GM23248 (cell line): Measurements from ENCODE around the gene MIOS. TPM values are rescaled to one million over a fixed set of nuclear protein-coding genes. Genes with fewer than 3 reads are reported as not detected.

Source experiments
- DNase-seq: peaks from one replicate; pipeline ENCODE4 v3.0.0-alpha.2; 2015
- H2AFZ ChIP-seq: fragments of 200-600 bp; sonication (generic); 2 replicates; pipeline ENCODE4 v1.6.1; 2016; ENCODE audit warnings: antibody characterized with exemption
- H3F3A ChIP-seq: fragments of 200-600 bp; sonication (generic); 2 replicates; pipeline ENCODE4 v1.6.1; 2016; ENCODE audit warnings: mild to moderate bottlenecking, antibody characterized with exemption, mixed run types; ENCODE audit not compliant: insufficient read depth
- H3K27ac ChIP-seq: fragments of 200-600 bp; sonication (generic); 2 replicates; pipeline ENCODE4 v1.5.1; 2016; ENCODE audit warnings: mild to moderate bottlenecking
- H3K27me3 ChIP-seq: fragments of 200-600 bp; sonication (generic); replicated peaks from 2 replicates; pipeline ENCODE4 v1.6.1; 2016; ENCODE audit warnings: mild to moderate bottlenecking; ENCODE audit not compliant: insufficient read depth
- H3K36me3 ChIP-seq: fragments of 200-600 bp; sonication (generic); 2 replicates; pipeline ENCODE4 v1.6.1; 2016; ENCODE audit warnings: low read depth, mild to moderate bottlenecking
- H3K4me1 ChIP-seq: fragments of 200-600 bp; sonication (generic); 2 replicates; pipeline ENCODE4 v1.6.1; 2016; ENCODE audit warnings: mild to moderate bottlenecking; ENCODE audit not compliant: insufficient read depth
- H3K4me2 ChIP-seq: fragments of 200-600 bp; sonication (generic); one replicate; pipeline ENCODE4 v1.6.1; 2016; ENCODE audit warnings: mild to moderate bottlenecking; ENCODE audit not compliant: unreplicated experiment
- H3K4me3 ChIP-seq: fragments of 200-600 bp; sonication (generic); 2 replicates; pipeline ENCODE4 v1.5.1; 2016; ENCODE audit warnings: mild to moderate bottlenecking
- H3K79me2 ChIP-seq: fragments of 200-600 bp; sonication (generic); 2 replicates; pipeline ENCODE4 v1.6.1; 2016; ENCODE audit warnings: mild to moderate bottlenecking; ENCODE audit not compliant: insufficient read depth
- H3K9ac ChIP-seq: fragments of 200-600 bp; sonication (generic); 2 replicates; pipeline ENCODE4 v1.6.1; 2016; ENCODE audit warnings: mild to moderate bottlenecking
- H3K9me2 ChIP-seq: fragments of 200-600 bp; sonication (generic); 2 replicates; pipeline ENCODE4 v1.6.1; 2016; ENCODE audit warnings: mixed run types, mild to moderate bottlenecking, moderate library complexity; ENCODE audit not compliant: insufficient read depth
- H3K9me3 ChIP-seq: fragments of 200-600 bp; sonication (generic); one replicate; pipeline ENCODE4 v1.6.1; 2017; ENCODE audit warnings: low read depth
- H4K20me1 ChIP-seq: fragments of 200-600 bp; sonication (generic); 2 replicates; pipeline ENCODE4 v1.6.0; 2016; ENCODE audit not compliant: insufficient read depth
- EZH2 ChIP-seq: fragments of 200-600 bp; sonication (generic); IDR thresholded peaks from 2 replicates; pipeline ENCODE4 v1.6.1; 2018; ENCODE audit warnings: antibody characterized with exemption, mild to moderate bottlenecking; ENCODE audit not compliant: insufficient read depth, poor library complexity, severe bottlenecking
- EZH2phosphoT487 ChIP-seq: fragments of 200-600 bp; sonication (generic); IDR thresholded peaks from 2 replicates; pipeline ENCODE4 v1.6.1; 2018; ENCODE audit warnings: antibody characterized with exemption, moderate library complexity, mild to moderate bottlenecking, low read depth; ENCODE audit not compliant: insufficient read depth
- WGBS, 2 experiments: methylation state at CpG; one replicate each; pipeline ENCODE4 v1.1.6; 2015 to 2017; ENCODE audit warnings: low lambda C conversion rate in 2 of 2, low coverage in 1 of 2; ENCODE audit errors: missing lambda C conversion rate in 2 of 2; 5-methylcytosine and 5-hydroxymethylcytosine counted together
- in situ Hi-C: fragments of 300-500 bp; cut with MboI; formaldehyde crosslinking; loops from 2 replicates; pipeline ENCODE4 v1.15.0; 2020
- polyA plus RNA-seq: library from polyadenylated mRNA; unstranded; fragments of >200 nt; fragmentation: Nextera tagmentation; extraction: Ambion mirVana; gene quantifications from 2 replicates; pipeline ENCODE4 v1.2.1, GENCODE V29; 2016
- total RNA-seq: library from RNA; depleted of rRNA; stranded (reverse); fragments of >200 nt; shearing (Covaris generic); gene quantifications from 2 replicates; pipeline ENCODE4 v1.2.3, GENCODE V29; 2014

MIOS gene
- total and polyA plus RNA-seq, 2 experiments from 2014 or later, result 13.3 to 29.7 TPM

DNA sequence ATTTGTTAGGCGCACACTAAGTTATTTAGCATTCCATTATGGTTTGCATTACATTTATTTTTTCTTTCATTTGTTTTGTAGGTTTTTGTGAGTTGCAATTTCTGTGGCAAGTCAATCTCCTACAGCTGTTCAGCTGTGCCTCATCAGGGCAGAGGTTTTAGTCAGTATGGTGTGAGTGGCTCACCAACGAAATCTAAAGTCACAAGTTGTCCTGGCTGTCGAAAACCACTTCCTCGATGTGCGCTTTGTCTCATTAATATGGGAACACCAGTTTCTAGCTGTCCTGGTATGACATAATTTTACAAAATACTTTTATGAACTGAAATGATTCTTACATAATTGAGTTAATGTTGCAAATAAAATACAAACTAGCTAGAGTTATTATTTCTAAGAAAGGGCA lies 29.5 kb downstream of the MIOS start:
- no peaks in the 10 kb centered on the region for H4K20me1 ChIP-seq
- H3K27me3 ChIP-seq, result no peaks in the 10 kb centered on the region
- peaks cover 17% of the 10 kb centered on the region for H3K36me3 ChIP-seq
- H3K4me2 ChIP-seq, result no peak overlapping the region
- H3K4me1 ChIP-seq, result no peaks in the 10 kb centered on the region
- in situ Hi-C loops, result no loop called here
- no peak for DNase-seq
- no peak overlapping the region for H3K4me3 ChIP-seq
- H3K9me3 ChIP-seq, result no peaks in the 10 kb centered on the region
- H3K9ac ChIP-seq, result no peak overlapping the region
- 86% methylated on average over 5 of the region's 5 CpGs for WGBS, 2 experiments
- no peaks in the 10 kb centered on the region for H3K79me2 ChIP-seq
- no peak overlapping the region for H2AFZ ChIP-seq
- H3F3A ChIP-seq, result no peaks in the 10 kb centered on the region
- no peak for TF ChIP-seq EZH2
- no peak for TF ChIP-seq EZH2phosphoT487
- no peak overlapping the region for H3K27ac ChIP-seq
- H3K9me2 ChIP-seq, result no peaks in the 10 kb centered on the region

- Histone ChIP-seq H3K9me3 (no peaks in the 10 kb centered on the region), H3K9me2 (no peaks in the 10 kb centered on the region), H3K79me2 (no peaks in the 10 kb centered on the region), H3K27me3 (no peaks in the 10 kb centered on the region), H3K4me2 (no peak overlapping the region), H3K4me3 (no peak overlapping the region), H3F3A (no peaks in the 10 kb centered on the region), H4K20me1 (no peaks in the 10 kb centered on the region), H3K36me3 (peaks cover 14% of the 10 kb centered on the region), H2AFZ (no peak overlapping the region), H3K27ac (no peak overlapping the region), H3K4me1 (no peaks in the 10 kb centered on the region), H3K9ac (no peak overlapping the region)
- DNase-seq, result no peak
- 62 to 64% methylated on average over 3 of the region's 3 CpGs for WGBS, 2 experiments
- in situ Hi-C loops, result no loop called here
- TF ChIP-seq EZH2phosphoT487 (no peak), EZH2 (no peak)
Observed at GRCh38 chr7:7607010-7607409, 40.3 kb downstream of the MIOS start.

GRCh38 chr7:7609330-7609729 lies 42.6 kb downstream of the MIOS start:
- Histone ChIP-seq H3K4me2 (no peak overlapping the region), H3K4me1 (no peaks in the 10 kb centered on the region), H3K9me2 (no peaks in the 10 kb centered on the region), H3K27ac (no peak overlapping the region), H3K79me2 (no peaks in the 10 kb centered on the region), H4K20me1 (no peaks in the 10 kb centered on the region), H2AFZ (no peak overlapping the region), H3K9me3 (no peaks in the 10 kb centered on the region), H3K36me3 (peaks cover 14% of the 10 kb centered on the region), H3K27me3 (no peaks in the 10 kb centered on the region), H3F3A (no peaks in the 10 kb centered on the region), H3K4me3 (no peak overlapping the region), H3K9ac (no peak overlapping the region)
- in situ Hi-C loops, result no loop called here
- DNase-seq, result no peak
- WGBS, 2 experiments, result 99 to 100% methylated on average over 2 of the region's 2 CpGs
- TF ChIP-seq EZH2phosphoT487 (no peak), EZH2 (no peak)

GRCh38 chr7:7612519-7612918 lies 45.8 kb downstream of the MIOS start:
- 54 to 71% methylated on average over 1 of the region's 1 CpG for WGBS, 2 experiments
- no peaks in the 10 kb centered on the region for H3K27me3 ChIP-seq
- H2AFZ ChIP-seq, result no peak overlapping the region
- H3K9me3 ChIP-seq, result no peaks in the 10 kb centered on the region
- no peak overlapping the region for H3K27ac ChIP-seq
- no peak overlapping the region for H3K4me3 ChIP-seq
- no peaks in the 10 kb centered on the region for H3K4me1 ChIP-seq
- no peak for DNase-seq
- H4K20me1 ChIP-seq, result no peaks in the 10 kb centered on the region
- in situ Hi-C loops, result no loop called here
- peaks cover 10% of the 10 kb centered on the region for H3K36me3 ChIP-seq
- H3K9me2 ChIP-seq, result no peaks in the 10 kb centered on the region
- no peaks in the 10 kb centered on the region for H3F3A ChIP-seq
- H3K4me2 ChIP-seq, result no peak overlapping the region
- no peak for TF ChIP-seq EZH2phosphoT487
- TF ChIP-seq EZH2, result no peak
- no peak overlapping the region for H3K9ac ChIP-seq
- H3K79me2 ChIP-seq, result no peaks in the 10 kb centered on the region

DNA sequence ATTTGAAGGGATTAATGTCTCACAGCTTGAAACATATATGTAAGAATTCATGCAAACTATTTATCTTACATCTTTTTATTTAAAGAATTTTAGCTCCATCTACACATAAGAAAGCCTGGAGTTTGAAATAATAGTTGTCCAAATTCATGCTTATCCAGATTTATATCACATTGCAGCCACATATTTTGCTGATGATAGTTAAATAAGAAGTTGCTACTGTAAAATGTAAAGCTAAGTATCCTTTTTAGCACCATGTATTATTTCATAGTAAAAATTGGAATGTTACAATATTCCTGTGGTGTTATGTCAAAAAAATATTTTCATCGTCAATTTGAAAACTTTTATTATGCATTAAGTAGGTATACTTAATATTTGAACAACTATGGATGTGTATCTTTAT lies 46.5 kb downstream of the MIOS start:
- in situ Hi-C loops, result no loop called here
- H3K79me2 ChIP-seq, result no peaks in the 10 kb centered on the region
- no peak overlapping the region for H3K27ac ChIP-seq
- H3K36me3 ChIP-seq, result peaks cover 4% of the 10 kb centered on the region; the same call in 1 of the 2 replicates
- TF ChIP-seq EZH2phosphoT487 (no peak), EZH2 (no peak)
- no peak overlapping the region for H3K4me3 ChIP-seq
- H4K20me1 ChIP-seq, result no peaks in the 10 kb centered on the region
- no peaks in the 10 kb centered on the region for H3K27me3 ChIP-seq
- H3K9me2 ChIP-seq, result no peaks in the 10 kb centered on the region
- WGBS, 2 experiments, result 96 to 100% methylated on average over 1 of the region's 1 CpG
- DNase-seq, result no peak
- no peak overlapping the region for H3K4me2 ChIP-seq
- no peaks in the 10 kb centered on the region for H3F3A ChIP-seq
- no peaks in the 10 kb centered on the region for H3K9me3 ChIP-seq
- H3K4me1 ChIP-seq, result no peaks in the 10 kb centered on the region
- no peak overlapping the region for H3K9ac ChIP-seq
- no peak overlapping the region for H2AFZ ChIP-seq
